Measurements from ENCODE around the gene TMA7. TPM values are rescaled to one million over a fixed set of nuclear protein-coding genes. Genes with fewer than 3 reads are reported as not detected.

TMA7 gene
- total and polyA plus RNA-seq, 10 of the 15 experiments (the other 5 are each of a cell fraction or from before 2014, with no cell fraction given), result 319 to 1,760 (median 752) TPM

DNA sequence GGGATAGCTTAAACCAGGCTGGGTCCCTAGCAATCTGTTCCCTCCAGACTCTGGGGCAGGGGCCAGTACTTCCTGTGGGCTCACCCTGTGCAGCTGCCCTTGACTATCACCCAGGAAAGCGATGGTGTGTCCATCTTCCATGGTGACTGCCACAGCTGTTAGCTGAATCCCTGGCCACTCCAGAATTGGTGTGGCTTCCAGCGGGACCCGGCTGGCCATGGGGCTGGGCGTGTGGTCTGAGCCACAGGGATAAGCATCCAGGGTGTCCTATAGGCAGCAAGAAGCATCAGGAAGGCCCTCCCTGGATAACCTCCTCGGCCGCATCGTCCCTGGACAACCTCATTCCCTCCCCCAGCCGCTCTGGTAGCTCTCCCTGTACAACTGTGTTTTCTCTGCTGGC is 17.4 kb upstream of the TMA7 start (continued):
- TF ChIP-seq PAX5 (IDR thresholded peaks at IDR 0.05; ENCODE audit: borderline replicate concordance, low read depth, low read length) (no peak), ZNF207 (IDR thresholded peaks at IDR 0.05; ENCODE audit: borderline replicate concordance) (no peak), FOXM1 (IDR thresholded peaks at IDR 0.05; ENCODE audit: low read depth, low read length) (no peak)
- TF ChIP-seq, protein P1, sequence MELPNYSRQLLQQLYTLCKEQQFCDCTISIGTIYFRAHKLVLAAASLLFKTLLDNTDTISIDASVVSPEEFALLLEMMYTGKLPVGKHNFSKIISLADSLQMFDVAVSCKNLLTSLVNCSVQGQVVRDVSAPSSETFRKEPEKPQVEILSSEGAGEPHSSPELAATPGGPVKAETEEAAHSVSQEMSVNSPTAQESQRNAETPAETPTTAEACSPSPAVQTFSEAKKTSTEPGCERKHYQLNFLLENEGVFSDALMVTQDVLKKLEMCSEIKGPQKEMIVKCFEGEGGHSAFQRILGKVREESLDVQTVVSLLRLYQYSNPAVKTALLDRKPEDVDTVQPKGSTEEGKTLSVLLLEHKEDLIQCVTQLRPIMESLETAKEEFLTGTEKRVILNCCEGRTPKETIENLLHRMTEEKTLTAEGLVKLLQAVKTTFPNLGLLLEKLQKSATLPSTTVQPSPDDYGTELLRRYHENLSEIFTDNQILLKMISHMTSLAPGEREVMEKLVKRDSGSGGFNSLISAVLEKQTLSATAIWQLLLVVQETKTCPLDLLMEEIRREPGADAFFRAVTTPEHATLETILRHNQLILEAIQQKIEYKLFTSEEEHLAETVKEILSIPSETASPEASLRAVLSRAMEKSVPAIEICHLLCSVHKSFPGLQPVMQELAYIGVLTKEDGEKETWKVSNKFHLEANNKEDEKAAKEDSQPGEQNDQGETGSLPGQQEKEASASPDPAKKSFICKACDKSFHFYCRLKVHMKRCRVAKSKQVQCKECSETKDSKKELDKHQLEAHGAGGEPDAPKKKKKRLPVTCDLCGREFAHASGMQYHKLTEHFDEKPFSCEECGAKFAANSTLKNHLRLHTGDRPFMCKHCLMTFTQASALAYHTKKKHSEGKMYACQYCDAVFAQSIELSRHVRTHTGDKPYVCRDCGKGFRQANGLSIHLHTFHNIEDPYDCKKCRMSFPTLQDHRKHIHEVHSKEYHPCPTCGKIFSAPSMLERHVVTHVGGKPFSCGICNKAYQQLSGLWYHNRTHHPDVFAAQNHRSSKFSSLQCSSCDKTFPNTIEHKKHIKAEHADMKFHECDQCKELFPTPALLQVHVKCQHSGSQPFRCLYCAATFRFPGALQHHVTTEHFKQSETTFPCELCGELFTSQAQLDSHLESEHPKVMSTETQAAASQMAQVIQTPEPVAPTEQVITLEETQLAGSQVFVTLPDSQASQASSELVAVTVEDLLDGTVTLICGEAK (IDR thresholded peaks at IDR 0.05; ENCODE audit: borderline replicate concordance), result no peak
- TF ChIP-seq, protein P2, sequence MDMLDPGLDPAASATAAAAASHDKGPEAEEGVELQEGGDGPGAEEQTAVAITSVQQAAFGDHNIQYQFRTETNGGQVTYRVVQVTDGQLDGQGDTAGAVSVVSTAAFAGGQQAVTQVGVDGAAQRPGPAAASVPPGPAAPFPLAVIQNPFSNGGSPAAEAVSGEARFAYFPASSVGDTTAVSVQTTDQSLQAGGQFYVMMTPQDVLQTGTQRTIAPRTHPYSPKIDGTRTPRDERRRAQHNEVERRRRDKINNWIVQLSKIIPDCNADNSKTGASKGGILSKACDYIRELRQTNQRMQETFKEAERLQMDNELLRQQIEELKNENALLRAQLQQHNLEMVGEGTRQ (IDR thresholded peaks at IDR 0.05; ENCODE audit: borderline replicate concordance, low read depth, low read length), result no peak

DNA sequence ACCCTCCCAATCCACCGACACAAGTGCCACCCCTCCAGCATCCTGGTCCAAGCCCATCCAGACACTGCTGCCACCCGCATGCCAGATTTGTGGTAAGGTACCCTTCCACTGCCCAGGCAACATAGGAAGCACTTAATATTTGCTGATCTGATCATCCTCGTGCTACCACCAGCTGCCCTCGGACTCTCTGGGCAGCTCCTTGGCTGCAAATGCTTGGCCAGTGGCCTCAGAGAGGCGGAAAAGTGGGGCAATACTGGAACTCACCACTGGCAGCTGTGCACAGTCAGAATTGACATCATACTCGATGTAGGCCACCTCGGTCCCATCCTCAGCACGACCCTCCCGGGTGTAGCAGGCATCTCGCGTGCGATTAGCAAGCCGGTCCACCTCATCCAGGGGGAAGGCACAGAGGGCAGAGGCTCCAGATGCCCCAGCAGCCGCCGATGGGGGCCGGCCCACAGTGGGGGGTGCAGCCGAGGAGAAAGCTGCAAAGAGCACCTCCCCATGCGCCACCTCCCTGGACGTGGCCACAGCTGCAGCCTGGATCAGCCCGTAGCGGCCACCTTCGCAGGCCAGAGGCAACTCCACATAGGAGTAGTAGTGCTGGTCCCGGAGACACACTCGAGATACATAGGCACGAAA is 16.7 kb upstream of the TMA7 start:
- Histone ChIP-seq H3K36me3 (ENCODE audit: control insufficient read depth in 2 of 2, insufficient read depth in 2 of 2, low read length in 1 of 2) (no peaks in the 10 kb centered on the region), H3K4me1 (ENCODE audit: control insufficient read depth, insufficient read depth, low read length) (peaks cover 12% of the 10 kb centered on the region), H4K20me1 (ENCODE audit: control insufficient read depth, insufficient read depth) (no peaks in the 10 kb centered on the region), H3K79me2 (ENCODE audit: control insufficient read depth, insufficient read depth, low read length) (no peaks in the 10 kb centered on the region), H3K9me3 (replicated peaks; ENCODE audit: control insufficient read depth, insufficient read depth, low read length) (no peaks in the 10 kb centered on the region), H3K9ac (ENCODE audit: control insufficient read depth, insufficient read depth, low read length) (no peak overlapping the region), H3K27me3 (replicated peaks in 1 of 2; ENCODE audit: control insufficient read depth in 2 of 2, insufficient read depth in 2 of 2, low read length in 1 of 2) (no peaks in the 10 kb centered on the region), H3K27ac (ENCODE audit: control insufficient read depth, insufficient read depth) (no peak overlapping the region), H3K4me2 (ENCODE audit: control insufficient read depth, insufficient read depth) (no peak overlapping the region), H2AFZ (ENCODE audit: control insufficient read depth, low read depth, low read length) (no peak overlapping the region), H3K4me3 (no peak overlapping the region)
- intact Hi-C loops (cut with micrococcal nuclease; ENCODE audit: unreplicated experiment) (no loop called here), in situ Hi-C loops (cut with MboI) (no loop called here)
- FAIRE-seq (no peak), DNase-seq (ENCODE audit: low read depth, low spot score) (no peak), ATAC-seq (no peak)
- 63% methylated on average over 25 of the region's 25 CpGs for WGBS (ENCODE audit: insufficient coverage, insufficient replicate concordance, low lambda C conversion rate, missing lambda C conversion rate)
- CTCF ChIA-PET, result interaction anchor here (0.6 to 2.9 kb wide), 6 partner anchors 13 to 551 kb away, joined by 3 to 29 read pairs (median 3); partner anchors contain the start of gene CCDC51
- POLR2A ChIA-PET, result no interaction called here
- BruUV-seq (replicated peaks), result no TSS peak
- TF ChIP-seq BACH1 (IDR thresholded peaks at IDR 0.05; ENCODE audit: borderline replicate concordance) (no peak), RAD51 (IDR thresholded peaks at IDR 0.05) (no peak), MEF2B (IDR thresholded peaks at IDR 0.05; ENCODE audit: partially characterized antibody, poor library complexity, severe bottlenecking) (no peak), RFX5 (IDR thresholded peaks at IDR 0.05; ENCODE audit: low read depth, low read length) (no peak), SRF (IDR thresholded peaks at IDR 0.05; ENCODE audit: low read depth in 2 of 2, low read length in 2 of 2) (no peak)
- SMC1A ChIA-PET (ENCODE audit: uncharacterized antibody, unreplicated experiment), result interaction anchor here (1.2 kb wide), 1 partner anchor 23 kb away, joined by 4 read pairs; no protein-coding TSS in a partner anchor
- RAD21 ChIA-PET (ENCODE audit: unreplicated experiment), result interaction anchor here (0.7 to 1.7 kb wide), 2 partner anchors 13 to 22 kb away, joined by 3 to 9 read pairs; no protein-coding TSS in a partner anchor

All from GM12878 (cell line).